GM23338 (cell line): ENCODE results near the gene MRPS21. TPM values are rescaled to one million over a fixed set of nuclear protein-coding genes. Genes with fewer than 3 reads are reported as not detected.

Experiments used
- ATAC-seq: fragments of 200-7000 bp; cut with Tn5 transposase; 3 replicates; pipeline ENCODE4 v1.9.1; 2020
- DNase-seq: peaks from one replicate; pipeline ENCODE4 v3.0.0-alpha.2; 2015; ENCODE audit warnings: low spot score
- H2AFZ ChIP-seq: fragments of 200-600 bp; sonication (generic); 2 replicates; pipeline ENCODE4 v1.8.0; 2016; ENCODE audit warnings: antibody characterized with exemption, mild to moderate bottlenecking, moderate library complexity
- H3F3A ChIP-seq: fragments of 200-600 bp; sonication (generic); replicated peaks from 2 replicates; pipeline ENCODE4 v1.8.0; 2017; ENCODE audit warnings: antibody characterized with exemption, mixed run types, low read depth
- H3K27ac ChIP-seq: fragments of 200-600 bp; sonication (generic); 2 replicates; pipeline ENCODE4 v1.6.1; 2016; ENCODE audit warnings: low read depth
- H3K27me3 ChIP-seq: fragments of 200-600 bp; sonication (generic); 2 replicates; pipeline ENCODE4 v1.8.0; 2016; ENCODE audit warnings: mild to moderate bottlenecking, mixed run types, moderate library complexity; ENCODE audit not compliant: insufficient read depth
- H3K36me3 ChIP-seq: fragments of 200-600 bp; sonication (generic); 2 replicates; pipeline ENCODE4 v1.8.0; 2016; ENCODE audit warnings: mild to moderate bottlenecking; ENCODE audit not compliant: insufficient read depth
- H3K4me1 ChIP-seq: fragments of 200-600 bp; sonication (generic); 2 replicates; pipeline ENCODE4 v1.8.0; 2016; ENCODE audit warnings: mild to moderate bottlenecking, moderate library complexity; ENCODE audit not compliant: insufficient read depth
- H3K4me2 ChIP-seq: fragments of 200-600 bp; sonication (generic); 2 replicates; pipeline ENCODE4 v1.7.1; 2017; ENCODE audit warnings: mixed run types
- H3K4me3 ChIP-seq: fragments of 200-600 bp; sonication (generic); 2 replicates; pipeline ENCODE4 v1.6.1; 2016; ENCODE audit warnings: mixed run types
- H3K79me2 ChIP-seq: fragments of 200-600 bp; sonication (generic); replicated peaks from 2 replicates; pipeline ENCODE4 v1.8.0; 2017; ENCODE audit warnings: mild to moderate bottlenecking; ENCODE audit not compliant: insufficient read depth
- H3K9me2 ChIP-seq: fragments of 200-600 bp; sonication (generic); 2 replicates; pipeline ENCODE4 v1.8.0; 2017; ENCODE audit not compliant: insufficient read depth
- H4K20me1 ChIP-seq: fragments of 200-600 bp; sonication (generic); replicated peaks from 2 replicates; pipeline ENCODE4 v1.8.0; 2017; ENCODE audit warnings: mild to moderate bottlenecking; ENCODE audit not compliant: insufficient read depth
- H3K27ac Mint-ChIP-seq: 2 replicates; pipeline ENCODE4 v1.8.0; 2020; ENCODE audit warnings: inconsistent platforms, mild to moderate bottlenecking, moderate library complexity, mixed read lengths
- H3K27me3 Mint-ChIP-seq: 3 replicates; pipeline ENCODE4 v1.8.0; 2022; ENCODE audit warnings: low read depth, mild to moderate bottlenecking, moderate library complexity, mixed read lengths, inconsistent platforms; ENCODE audit not compliant: insufficient read depth, poor library complexity
- H3K36me3 Mint-ChIP-seq: 3 replicates; pipeline ENCODE4 v1.8.0; 2021; ENCODE audit warnings: low read depth, mild to moderate bottlenecking, inconsistent platforms, moderate library complexity, mixed read lengths
- H3K4me1 Mint-ChIP-seq: 3 replicates; pipeline ENCODE4 v1.8.0; 2020; ENCODE audit warnings: mild to moderate bottlenecking, inconsistent platforms, mixed read lengths
- H3K4me3 Mint-ChIP-seq: 3 replicates; pipeline ENCODE4 v1.8.0; 2021; ENCODE audit warnings: moderate library complexity, mild to moderate bottlenecking, inconsistent platforms, mixed read lengths
- H3K9me3 Mint-ChIP-seq: 3 replicates; pipeline ENCODE4 v1.8.0; 2020; ENCODE audit warnings: moderate library complexity, mild to moderate bottlenecking, inconsistent platforms, mixed read lengths
- CREB1 ChIP-seq: fragments of 250-450 bp; sonication (Bioruptor Pico); IDR thresholded peaks from 2 replicates; pipeline ENCODE4 v1.5.0; 2020; ENCODE audit warnings: low read depth, mild to moderate bottlenecking, moderate library complexity
- CTCF ChIP-seq, 2 experiments: fragments of 200-600 bp in 1 of 2; sonication (generic) in 1 of 2; conservative IDR thresholded peaks; 2 replicates each; pipeline versions ENCODE4 v1.5.1 to v1.6.1; 2016 to 2017; ENCODE audit warnings: antibody characterized with exemption in 2 of 2, low read depth in 2 of 2, mild to moderate bottlenecking in 2 of 2, moderate library complexity in 1 of 2
- ETS1 ChIP-seq: IDR thresholded peaks from 2 replicates; pipeline ENCODE4 v1.6.1; 2016; ENCODE audit warnings: antibody characterized with exemption
- JUNB ChIP-seq: IDR thresholded peaks from one replicate; pipeline ENCODE4 v1.6.1; 2016; ENCODE audit warnings: antibody characterized with exemption; ENCODE audit not compliant: unreplicated experiment
- NANOG ChIP-seq: IDR thresholded peaks from 2 replicates; pipeline ENCODE4 v1.6.1; 2016; ENCODE audit warnings: antibody characterized with exemption, borderline replicate concordance
- POLR2AphosphoS5 ChIP-seq: IDR thresholded peaks from 2 replicates; pipeline ENCODE4 v1.6.1; 2016; ENCODE audit warnings: antibody characterized with exemption, low read depth
- REST ChIP-seq: IDR thresholded peaks from one replicate; pipeline ENCODE4 v1.6.1; 2018; ENCODE audit warnings: antibody characterized with exemption; ENCODE audit not compliant: unreplicated experiment
- STAT1 ChIP-seq: IDR thresholded peaks from one replicate; pipeline ENCODE4 v1.6.1; 2016; ENCODE audit warnings: antibody characterized with exemption; ENCODE audit not compliant: unreplicated experiment
- ZNF331 ChIP-seq: fragments of 250-450 bp; sonication (Bioruptor Pico); IDR thresholded peaks from 2 replicates; pipeline ENCODE4 v1.5.0; 2020; ENCODE audit warnings: low read depth, mild to moderate bottlenecking, moderate library complexity
- ZNF462 ChIP-seq: fragments of 250-450 bp; sonication (Bioruptor Pico); IDR thresholded peaks from 2 replicates; pipeline ENCODE4 v1.5.0; 2020; ENCODE audit warnings: mild to moderate bottlenecking, moderate library complexity
- polyA plus RNA-seq: library from polyadenylated mRNA; unstranded; fragments of >200 nt; fragmentation: Nextera tagmentation; extraction: Ambion mirVana; gene quantifications from 2 replicates; pipeline ENCODE4 v1.2.1, GENCODE V29; 2016
- total RNA-seq: library from RNA; depleted of rRNA; stranded (reverse); fragments of >200 nt; shearing (Covaris generic); gene quantifications from 2 replicates; pipeline ENCODE4 v1.2.3, GENCODE V29; 2014

Gene MRPS21
- total and polyA plus RNA-seq, 2 experiments from 2014 or later: 51.2 to 313 TPM

GRCh38 chr1:150269451-150269850 is 24.2 kb upstream of the MRPS21 start:
- H3K9me3 Mint-ChIP-seq: no peaks in the 10 kb centered on the region; the same call in 1 of the 3 replicates
- Histone ChIP-seq H3K4me1 (peaks cover 31% of the 10 kb centered on the region), H3K4me3 (peak overlapping the region; percentile 87), H3F3A (peaks cover 17% of the 10 kb centered on the region; the same call in 1 of the 2 replicates), H3K36me3 (peaks cover 12% of the 10 kb centered on the region; the same call in 1 of the 2 replicates), H3K27ac (peak overlapping the region; percentile 90), H2AFZ (no peak overlapping the region), H3K4me2 (peak overlapping the region; percentile 63), H4K20me1 (no peaks in the 10 kb centered on the region), H3K9me2 (no peaks in the 10 kb centered on the region), H3K79me2 (peaks cover 18% of the 10 kb centered on the region), H3K27me3 (no peaks in the 10 kb centered on the region)
- H3K4me1 Mint-ChIP-seq: peaks cover 42% of the 10 kb centered on the region
- TF ChIP-seq ZNF462 (CRISPR knock-in tag) (no peak), CTCF (conservative IDR thresholded peaks at IDR 0.05; ENCODE audit: low read depth in 2 of 2) (no peak), ETS1 (no peak), POLR2AphosphoS5 (no peak), JUNB (no peak), NANOG (no peak), ZNF331 (CRISPR knock-in tag) (no peak), CREB1 (CRISPR knock-in tag) (no peak), STAT1 (no peak), REST (no peak)
- DNase-seq (no peak), ATAC-seq (no peak)
- H3K36me3 Mint-ChIP-seq: peaks cover 40% of the 10 kb centered on the region
- peak overlapping the region; percentile 99 for H3K4me3 Mint-ChIP-seq
- peaks cover 35% of the 10 kb centered on the region for H3K27me3 Mint-ChIP-seq
- H3K27ac Mint-ChIP-seq: peak overlapping the region; percentile 98
